ENCODE measurements around the gene ZNF750. TPM values are rescaled to one million over a fixed set of nuclear protein-coding genes. Genes with fewer than 3 reads are reported as not detected.

The ZNF750 gene
- total and polyA plus RNA-seq, 10 donors, result 0.05 to 0.16 (median 0.13) TPM; not detected in 5

DNA sequence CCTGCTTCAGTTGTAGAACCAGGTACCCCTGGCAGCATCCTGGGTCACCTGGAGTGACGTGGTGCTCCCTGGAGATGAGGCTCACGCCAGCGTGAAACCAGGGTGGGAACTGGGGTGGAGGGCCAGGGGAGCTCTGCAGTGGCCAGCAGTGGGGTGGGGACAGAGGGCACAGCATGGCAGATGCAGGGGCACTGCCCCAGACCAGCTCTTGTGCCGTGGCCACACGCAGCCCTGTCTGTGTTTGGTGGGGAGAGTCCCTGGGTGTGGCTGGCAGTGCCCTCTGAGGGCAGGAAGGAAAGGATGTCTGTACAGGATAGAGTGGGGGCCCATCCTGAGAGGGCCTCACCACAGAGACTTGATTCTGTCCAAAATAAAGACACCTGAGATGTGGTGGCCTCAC is 24.5 kb downstream of the ZNF750 start:
- no peaks in the 10 kb centered on the region for H3K27me3 ChIP-seq (replicated peaks in 1 of 7)
- no peak for DNase-seq
- no peak overlapping the region for H3K27ac ChIP-seq
- no peak for TF ChIP-seq POLR2AphosphoS5 (IDR thresholded peaks at IDR 0.05)
- no peak for TF ChIP-seq POLR2A (IDR thresholded peaks at IDR 0.05)
- TF ChIP-seq CTCF (IDR thresholded peaks at IDR 0.05 in 8 of 11, conservative IDR thresholded peaks at IDR 0.05 in 3 of 11), result no peak
- H3K36me3 ChIP-seq, result peaks cover 0 to 92% (median 24%) of the 10 kb centered on the region in 6 donors
- intact Hi-C loops (cut with DNase I; ENCODE audit: low total_unique reads), result no loop called here
- no peak overlapping the region for H3K4me3 ChIP-seq
- 74 to 86% (median 85%) methylated on average over 5 of the region's 5 CpGs for WGBS, 5 donors
- H3K4me1 ChIP-seq, result peaks cover 0 to 30% (median 9%) of the 10 kb centered on the region in 6 donors
- H3K9me3 ChIP-seq, result peaks cover 0 to 10% (median 7%) of the 10 kb centered on the region in 8 donors

DNA sequence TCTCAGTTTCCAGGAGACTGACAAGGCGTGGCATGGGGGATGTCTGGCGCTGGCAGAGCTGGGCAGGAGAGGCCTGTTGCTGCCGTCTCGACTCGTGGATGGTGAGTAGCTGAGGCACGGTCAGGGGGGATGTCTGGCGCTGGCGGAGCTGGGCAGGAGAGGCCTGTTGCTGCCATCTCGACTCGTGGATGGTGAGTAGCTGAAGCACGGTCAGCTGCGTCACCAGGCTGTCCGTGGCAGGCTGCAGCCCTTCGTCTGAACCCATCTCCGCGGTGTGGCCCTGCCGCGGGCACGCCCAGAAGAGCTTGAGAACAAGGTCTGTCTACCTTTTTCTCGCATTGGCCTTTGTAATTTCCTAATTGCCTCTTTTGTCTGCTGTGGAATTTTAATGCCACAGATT is 25.0 kb downstream of the ZNF750 start:
- no peaks in the 10 kb centered on the region for H3K27me3 ChIP-seq (replicated peaks in 1 of 7)
- peaks cover 0 to 95% (median 27%) of the 10 kb centered on the region in 6 donors for H3K36me3 ChIP-seq
- H3K9me3 ChIP-seq, result peaks cover 0 to 5% (median 2%) of the 10 kb centered on the region in 8 donors
- no peak overlapping the region for H3K4me3 ChIP-seq
- 95 to 99% (median 97%) methylated on average over 13 to 20 of the region's 20 CpGs for WGBS, 5 donors
- H3K27ac ChIP-seq, result no peak overlapping the region
- H3K4me1 ChIP-seq, result peaks cover 0 to 30% (median 9%) of the 10 kb centered on the region in 6 donors
- TF ChIP-seq POLR2A (IDR thresholded peaks at IDR 0.05) (no peak), CTCF (IDR thresholded peaks at IDR 0.05 in 8 of 11, conservative IDR thresholded peaks at IDR 0.05 in 3 of 11) (no peak), POLR2AphosphoS5 (IDR thresholded peaks at IDR 0.05) (no peak)
- DNase-seq, result no peak
- intact Hi-C loops (cut with DNase I; ENCODE audit: low total_unique reads), result no loop called here

- TF ChIP-seq CTCF (IDR thresholded peaks at IDR 0.05 in 8 of 11, conservative IDR thresholded peaks at IDR 0.05 in 3 of 11), result no peak
- no peak for TF ChIP-seq POLR2A (IDR thresholded peaks at IDR 0.05)
- no peak for TF ChIP-seq POLR2AphosphoS5 (IDR thresholded peaks at IDR 0.05)
These were observed 26.3 kb downstream of the ZNF750 start for GRCh38 chr17:82813299-82814051.

DNA sequence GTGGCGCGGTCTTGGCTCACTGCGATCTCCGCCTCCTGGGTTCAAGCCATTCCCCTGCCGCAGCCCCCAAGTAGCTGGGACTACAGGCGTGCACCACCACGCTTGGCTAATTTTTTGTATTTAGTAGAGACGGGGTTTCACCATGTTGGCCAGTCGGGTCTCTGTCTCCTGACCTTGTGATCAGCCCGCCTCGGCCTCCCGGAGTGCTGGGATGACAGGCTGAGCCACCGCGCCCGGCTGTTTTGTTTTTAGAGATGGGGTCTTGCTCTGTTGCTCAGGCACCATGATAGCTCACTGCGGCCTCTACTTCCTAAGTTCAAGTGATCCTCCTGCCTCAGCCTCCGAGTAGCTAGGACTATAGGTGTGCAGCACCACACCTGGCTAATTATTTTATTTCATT is 27.2 kb downstream of the ZNF750 start:
- intact Hi-C loops (cut with DNase I; ENCODE audit: low total_unique reads), result no loop called here
- TF ChIP-seq CTCF (IDR thresholded peaks at IDR 0.05 in 8 of 11, conservative IDR thresholded peaks at IDR 0.05 in 3 of 11), result no peak
- no peak for TF ChIP-seq POLR2AphosphoS5 (IDR thresholded peaks at IDR 0.05)
- no peak for TF ChIP-seq POLR2A (IDR thresholded peaks at IDR 0.05)
- Histone ChIP-seq H3K36me3 (peaks cover 0 to 87% (median 30%) of the 10 kb centered on the region in 6 donors), H3K27me3 (replicated peaks in 1 of 7) (no peaks in the 10 kb centered on the region), H3K4me3 (no peak overlapping the region), H3K9me3 (no peaks in the 10 kb centered on the region), H3K27ac (no peak overlapping the region), H3K4me1 (peaks cover 0 to 17% (median 3%) of the 10 kb centered on the region in 6 donors)
- 95 to 99% (median 98%) methylated on average over 17 of the region's 17 CpGs for WGBS, 5 donors
- no peak for DNase-seq

More at GRCh38 chr17:82813299-82814051, 26.3 kb downstream of the ZNF750 start:
- WGBS, 5 donors, result 93 to 95% (median 94%) methylated on average over 23 of the region's 23 CpGs
- intact Hi-C loops (cut with DNase I; ENCODE audit: low total_unique reads), result no loop called here
- H3K36me3 ChIP-seq, result peaks cover 0 to 91% (median 30%) of the 10 kb centered on the region in 6 donors
- H3K27me3 ChIP-seq (replicated peaks in 1 of 7), result no peaks in the 10 kb centered on the region
- H3K4me3 ChIP-seq, result no peak overlapping the region
- no peaks in the 10 kb centered on the region for H3K9me3 ChIP-seq
- no peak for DNase-seq
- peaks cover 0 to 18% (median 4%) of the 10 kb centered on the region in 6 donors for H3K4me1 ChIP-seq
- no peak overlapping the region for H3K27ac ChIP-seq

Data from spleen (tissue), 11 donors.